Measurements from ENCODE around the gene GTF2H1.
"Not testable (repeated sequence)": the region's sequence is repeated elsewhere in the genome, so short reads cannot be mapped to it uniquely, and the experiment has no call there.

GTF2H1 gene

DNA sequence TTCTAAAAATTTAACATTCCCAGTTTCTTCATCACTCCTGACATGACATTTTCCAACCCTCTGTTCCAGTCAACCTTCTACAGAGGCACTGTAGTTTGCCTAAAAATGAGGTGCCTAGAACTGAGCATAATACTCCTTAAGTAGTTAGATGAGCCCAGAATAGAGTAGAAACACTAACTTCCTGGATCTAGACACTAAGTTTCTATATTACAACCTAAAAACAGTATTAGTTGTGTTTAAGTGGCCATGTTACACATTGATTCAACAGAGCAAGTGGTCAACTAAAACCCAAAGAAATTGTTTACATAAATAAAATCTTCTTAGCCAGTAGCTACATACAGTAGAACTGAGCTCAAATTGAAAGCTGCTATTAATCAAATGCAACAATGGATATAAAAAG is 1.8 kb upstream of the GTF2H1 start:
- no peak for DNase-seq

- no peak for DNase-seq
Measured at GRCh38 chr11:18321578-18321968, 794 bp upstream of the GTF2H1 start.

DNA sequence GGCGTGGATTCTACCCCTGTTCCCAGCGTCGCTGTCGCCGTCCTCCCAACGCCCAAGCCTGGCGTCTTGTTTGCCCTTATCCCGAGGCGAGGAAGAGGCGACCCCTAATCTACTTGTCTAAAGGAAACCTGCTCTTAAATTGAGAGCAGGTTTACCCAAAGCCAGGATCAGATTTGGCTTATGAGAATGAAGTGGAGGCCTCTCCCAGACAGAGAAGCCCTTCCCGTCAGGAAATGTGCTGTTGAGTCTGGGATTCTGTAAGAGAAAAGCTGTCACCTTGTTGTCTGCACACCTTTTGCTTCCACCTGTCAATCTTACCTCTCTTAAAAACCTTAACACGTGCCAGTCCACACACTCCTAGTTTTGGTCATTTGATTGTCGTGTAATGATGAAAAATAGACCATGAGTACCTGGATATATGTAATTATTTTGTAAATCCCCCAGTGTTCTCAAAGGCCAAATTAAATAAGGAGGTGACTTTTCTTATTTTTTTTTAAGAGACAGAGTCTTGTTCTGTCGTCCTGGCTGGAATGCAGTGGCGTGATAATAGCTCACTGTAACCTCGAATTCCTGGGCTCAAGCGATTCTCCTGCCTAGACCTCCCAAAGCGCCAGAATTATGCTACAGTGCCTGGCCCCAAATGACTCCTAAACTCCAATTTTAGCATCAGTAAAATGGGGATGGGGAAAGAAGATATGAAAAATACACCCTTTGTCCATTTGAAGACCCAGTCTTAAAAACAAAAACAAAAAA is 627 bp downstream of the GTF2H1 start:
- DNase-seq, result no peak

- DNase-seq, result not testable (repeated sequence)
Measured at GRCh38 chr11:18323881-18324280, 1.5 kb downstream of the GTF2H1 start.

- DNase-seq, result no peak
Measured at GRCh38 chr11:18324381-18324780, 2.0 kb downstream of the GTF2H1 start.

GRCh38 chr11:18329196-18329870 is 7.0 kb downstream of the GTF2H1 start:
- DNase-seq, result no peak

GRCh38 chr11:18330921-18331320 is 8.6 kb downstream of the GTF2H1 start:
- no peak for DNase-seq

GRCh38 chr11:18332302-18332701 is 9.9 kb downstream of the GTF2H1 start:
- DNase-seq, result no peak

- no peak for DNase-seq
Measured at GRCh38 chr11:18332891-18333290, 10.5 kb downstream of the GTF2H1 start.

DNA sequence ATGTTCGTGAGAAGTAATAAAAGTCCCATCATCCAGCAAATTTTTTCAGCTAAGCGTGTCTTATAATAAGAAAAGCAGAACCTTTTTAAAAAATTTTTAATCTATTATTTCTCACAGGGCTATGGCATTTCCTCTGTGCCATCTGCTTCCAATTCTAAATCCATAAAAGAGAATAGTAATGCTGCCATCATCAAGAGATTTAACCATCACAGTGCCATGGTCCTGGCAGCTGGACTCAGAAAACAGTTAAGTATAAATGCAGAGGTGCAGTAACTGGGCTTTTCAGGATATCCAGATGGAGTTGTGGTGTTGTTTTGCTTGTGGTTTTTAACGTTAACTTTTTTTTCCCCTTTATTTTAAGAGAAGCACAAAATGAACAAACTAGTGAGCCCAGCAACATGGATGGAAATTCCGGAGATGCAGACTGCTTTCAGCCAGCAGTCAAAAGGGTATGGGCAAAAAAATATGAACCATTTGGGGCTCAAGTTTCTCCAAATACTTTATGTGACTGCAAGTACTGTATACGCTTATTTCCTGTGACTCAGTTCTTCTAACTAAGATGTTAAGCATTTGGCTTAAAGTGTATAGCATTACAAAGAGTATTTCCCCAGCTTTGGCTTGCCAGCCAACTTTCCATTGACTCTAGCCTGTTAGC is 25.2 kb downstream of the GTF2H1 start:
- no peak for DNase-seq

DNA sequence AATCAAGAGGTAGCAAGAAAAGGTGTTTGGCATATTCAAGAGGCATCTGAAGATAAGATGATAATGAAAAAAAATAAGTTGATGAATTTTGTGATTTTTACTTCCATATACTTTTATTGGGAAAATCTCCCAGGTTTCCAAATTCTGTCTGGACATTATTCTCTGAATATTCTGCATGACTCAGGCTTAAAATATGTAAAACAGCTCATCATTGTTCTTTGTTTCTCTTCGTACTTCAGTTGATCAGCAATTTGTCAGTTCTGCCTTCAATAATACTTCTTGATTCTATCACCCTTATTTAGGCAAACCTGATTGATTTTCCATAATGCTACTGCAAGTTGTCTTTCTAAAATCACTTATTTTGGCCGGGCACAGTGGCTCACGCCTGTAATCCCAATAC is 30.2 kb downstream of the GTF2H1 start:
- DNase-seq, result no peak

DNA sequence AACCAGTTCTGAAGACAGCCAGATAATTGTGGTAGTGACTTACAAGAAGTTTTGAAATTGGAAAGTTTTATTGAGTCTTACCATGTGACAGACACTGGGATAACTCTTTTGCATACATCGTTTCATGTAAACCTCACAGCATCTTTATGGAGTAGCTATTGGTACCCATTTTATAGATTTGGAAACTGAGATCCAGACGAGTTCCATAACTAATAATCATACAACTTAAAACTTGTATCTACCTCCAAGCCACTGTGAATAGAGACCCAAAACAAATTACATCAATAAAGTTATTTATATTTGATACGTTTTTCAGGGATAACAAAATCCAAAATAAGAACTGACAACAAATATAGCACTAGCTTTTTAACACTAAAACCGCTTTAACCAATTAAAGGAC is 36.3 kb downstream of the GTF2H1 start:
- DNase-seq, result no peak

GRCh38 chr11:18361154-18361553 is 38.8 kb downstream of the GTF2H1 start:
- DNase-seq, result no peak

DNA sequence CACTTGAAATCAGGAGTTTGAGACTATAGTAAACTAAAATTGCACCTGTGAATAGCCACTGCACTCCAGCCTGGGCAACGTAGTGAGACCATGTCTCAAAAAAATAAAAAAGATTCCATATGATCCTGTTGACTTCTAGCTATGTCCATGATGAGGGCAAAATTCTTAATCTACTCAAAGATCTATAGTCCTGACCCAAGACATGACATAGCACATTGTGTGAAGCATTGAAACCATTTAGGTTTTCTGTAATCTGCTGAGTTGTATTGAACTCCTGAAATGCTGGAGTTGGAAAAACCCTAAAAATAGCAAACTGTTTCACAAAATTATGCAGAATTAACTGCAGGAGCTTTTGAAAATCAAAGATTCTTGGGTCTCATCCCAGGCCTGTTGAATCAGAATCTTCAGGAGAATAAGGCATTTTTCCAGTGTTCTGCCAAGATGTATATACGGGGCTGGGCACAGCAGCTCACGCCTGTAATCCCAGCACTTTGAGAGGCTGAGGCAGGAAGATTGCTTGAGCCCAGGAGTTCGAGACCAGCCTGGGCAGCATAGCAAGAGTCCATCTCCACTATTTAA is 42.2 kb downstream of the GTF2H1 start:
- no peak for DNase-seq

- no peak for DNase-seq
Measured at GRCh38 chr11:18365741-18366140, 43.4 kb downstream of the GTF2H1 start.

- no peak for DNase-seq
Measured at GRCh38 chr11:18366286-18366685, 43.9 kb downstream of the GTF2H1 start.

GRCh38 chr11:18367431-18367830 is 45.1 kb downstream of the GTF2H1 start:
- no peak for DNase-seq

GRCh38 chr11:18368221-18368620 is 45.9 kb downstream of the GTF2H1 start:
- no peak for DNase-seq

DNA sequence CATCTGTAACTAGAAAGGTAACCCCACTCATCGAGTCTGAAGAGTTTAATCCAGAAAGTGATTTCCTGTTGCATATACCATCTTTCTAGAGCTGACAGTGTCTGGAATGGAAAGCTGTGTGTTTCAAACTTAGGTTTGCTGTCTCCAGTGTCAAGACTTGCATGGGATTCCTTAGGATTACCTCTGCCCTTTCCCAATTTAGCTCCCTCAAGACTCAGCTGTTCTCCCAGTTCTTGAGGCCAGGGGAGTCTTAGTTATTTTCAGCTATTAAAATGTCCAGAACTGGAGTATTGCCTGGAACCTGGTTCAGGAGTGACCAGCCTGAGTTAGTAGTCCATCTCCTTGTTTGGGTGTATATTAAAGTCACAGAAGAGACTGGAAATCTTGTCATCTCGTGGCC is 47.0 kb downstream of the GTF2H1 start:
- no peak for DNase-seq

- no peak for DNase-seq
Measured at GRCh38 chr11:18371279-18371678, 48.9 kb downstream of the GTF2H1 start.

GRCh38 chr11:18372201-18372600 is 49.8 kb downstream of the GTF2H1 start:
- DNase-seq, result no peak

DNA sequence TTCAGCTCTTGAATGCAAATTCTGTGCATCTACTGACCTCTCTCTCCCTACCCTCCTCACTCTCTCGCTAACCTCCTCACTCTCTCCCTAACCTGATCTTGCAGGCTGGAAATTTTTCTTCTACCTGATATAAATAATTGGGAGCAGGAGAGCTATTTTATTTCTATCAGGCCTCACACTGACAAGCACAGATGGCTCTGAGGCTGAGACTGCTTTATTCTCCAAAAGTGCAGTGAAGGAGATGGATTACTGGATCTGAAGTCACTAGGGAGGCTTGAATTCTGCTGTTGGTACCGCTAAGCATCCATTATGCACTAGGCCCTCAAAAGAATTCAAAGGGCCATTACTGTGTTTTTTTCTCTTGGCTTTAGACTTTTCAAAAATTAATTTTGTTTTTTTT is 52.6 kb downstream of the GTF2H1 start:
- DNase-seq, result no peak

DNA sequence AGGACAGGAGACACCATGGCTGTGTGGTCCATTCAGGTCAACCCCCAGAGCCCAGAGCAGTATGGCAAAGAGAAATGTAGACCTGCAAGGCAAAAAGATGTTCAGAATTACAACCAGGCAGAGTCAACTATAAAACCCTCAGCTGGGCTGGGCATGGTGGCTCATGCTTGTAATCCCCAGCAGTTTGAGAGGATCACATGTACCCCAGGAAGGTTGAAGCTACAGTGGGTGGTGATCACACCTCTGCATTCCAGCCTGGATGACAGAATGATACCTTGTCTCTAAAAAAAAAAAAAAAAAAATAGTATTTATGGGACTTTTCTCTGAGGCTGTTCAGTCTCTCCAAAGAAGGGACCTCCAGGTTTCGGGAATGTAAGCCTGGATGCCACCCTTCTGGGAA is 53.6 kb downstream of the GTF2H1 start:
- no peak for DNase-seq

GRCh38 chr11:18379201-18379600 is 56.8 kb downstream of the GTF2H1 start:
- no peak for DNase-seq
